Loucy (cell line): ENCODE results near the gene CCDC149.

Experiments
- H2AFZ ChIP-seq: fragments of 200-600 bp; sonication (generic); 2 replicates; pipeline ENCODE4 v1.6.0; 2016; ENCODE audit warnings: antibody characterized with exemption, mild to moderate bottlenecking, low read length, moderate library complexity
- H3F3A ChIP-seq: fragments of 200-600 bp; 2 replicates; pipeline ENCODE4 v1.6.0; 2016; ENCODE audit warnings: antibody characterized with exemption, low read depth, mild to moderate bottlenecking
- H3K27me3 ChIP-seq: fragments of 200-600 bp; sonication (generic); 2 replicates; pipeline ENCODE4 v1.6.1; 2014; ENCODE audit warnings: low read length, mild to moderate bottlenecking; ENCODE audit not compliant: insufficient read depth, poor library complexity, severe bottlenecking
- H3K36me3 ChIP-seq: fragments of 200-600 bp; sonication (generic); 2 replicates; pipeline ENCODE4 v1.6.1; 2016; ENCODE audit warnings: low read length; ENCODE audit not compliant: insufficient read depth
- H3K4me1 ChIP-seq: fragments of 200-600 bp; sonication (generic); 2 replicates; pipeline ENCODE4 v1.5.1; 2014; ENCODE audit warnings: low read length, mild to moderate bottlenecking; ENCODE audit not compliant: insufficient read depth, poor library complexity, severe bottlenecking
- H3K4me2 ChIP-seq: fragments of 200-600 bp; sonication (generic); 2 replicates; pipeline ENCODE4 v1.6.0; 2014; ENCODE audit warnings: antibody characterized with exemption, low read length, low read depth, mild to moderate bottlenecking; ENCODE audit not compliant: poor library complexity, severe bottlenecking
- H3K4me3 ChIP-seq: fragments of 200-600 bp; sonication (generic); 2 replicates; pipeline ENCODE4 v1.5.1; 2014; ENCODE audit warnings: low read length, mild to moderate bottlenecking, mixed read lengths; ENCODE audit not compliant: poor library complexity, severe bottlenecking
- H3K79me2 ChIP-seq: fragments of 200-600 bp; sonication (generic); 2 replicates; pipeline ENCODE4 v1.6.1; 2014; ENCODE audit warnings: low read length; ENCODE audit not compliant: insufficient read depth
- H3K9ac ChIP-seq: fragments of 200-600 bp; sonication (generic); 2 replicates; pipeline ENCODE4 v1.6.0; 2014; ENCODE audit warnings: mild to moderate bottlenecking, low read depth, low read length, moderate library complexity; ENCODE audit not compliant: poor library complexity, severe bottlenecking
- H3K9me2 ChIP-seq: fragments of 200-600 bp; sonication (generic); replicated peaks from 2 replicates; pipeline ENCODE4 v1.6.1; 2016; ENCODE audit warnings: low read depth, low read length, mixed read lengths
- H3K9me3 ChIP-seq: fragments of 200-600 bp; sonication (generic); 2 replicates; pipeline ENCODE4 v1.6.1; 2014; ENCODE audit warnings: mild to moderate bottlenecking, antibody characterized with exemption, low read length, low read depth; ENCODE audit not compliant: insufficient read depth
- H4K20me1 ChIP-seq: fragments of 200-600 bp; sonication (generic); 2 replicates; pipeline ENCODE4 v1.6.0; 2014; ENCODE audit warnings: antibody characterized with exemption, low read length, mild to moderate bottlenecking; ENCODE audit not compliant: insufficient read depth, poor library complexity, severe bottlenecking
- CTCF ChIP-seq: fragments of 200-600 bp; sonication (generic); conservative IDR thresholded peaks from 2 replicates; pipeline ENCODE4 v1.5.1; 2014; ENCODE audit warnings: mild to moderate bottlenecking, antibody characterized with exemption, low read length
- EZH2phosphoT487 ChIP-seq: fragments of 200-600 bp; IDR thresholded peaks from 2 replicates; pipeline ENCODE4 v1.6.1; 2018; ENCODE audit warnings: antibody characterized with exemption, mild to moderate bottlenecking, moderate library complexity, borderline replicate concordance

The CCDC149 gene

GRCh38 chr4:24934311-24934710, 21.5 kb upstream of the CCDC149 start:
- no peak overlapping the region for H2AFZ ChIP-seq
- H3K4me1 ChIP-seq = no peaks in the 10 kb centered on the region
- no peaks in the 10 kb centered on the region for H3K36me3 ChIP-seq
- H4K20me1 ChIP-seq = no peaks in the 10 kb centered on the region
- no peaks in the 10 kb centered on the region for H3F3A ChIP-seq
- no peaks in the 10 kb centered on the region for H3K79me2 ChIP-seq
- TF ChIP-seq CTCF (no peak), EZH2phosphoT487 (no peak)
- no peaks in the 10 kb centered on the region for H3K9me2 ChIP-seq
- no peak overlapping the region for H3K4me3 ChIP-seq
- H3K4me2 ChIP-seq = no peak overlapping the region
- H3K27me3 ChIP-seq = no peaks in the 10 kb centered on the region
- H3K9me3 ChIP-seq = no peaks in the 10 kb centered on the region; the same call in 1 of the 2 replicates
- H3K9ac ChIP-seq = no peak overlapping the region

GRCh38 chr4:24933684-24934275, 20.9 kb upstream of the CCDC149 start:
- H3K27me3 ChIP-seq = no peaks in the 10 kb centered on the region
- H3K79me2 ChIP-seq = no peaks in the 10 kb centered on the region
- no peak for TF ChIP-seq EZH2phosphoT487
- no peak for TF ChIP-seq CTCF
- H4K20me1 ChIP-seq = no peaks in the 10 kb centered on the region
- H3K4me1 ChIP-seq = no peaks in the 10 kb centered on the region
- H3K9ac ChIP-seq = no peak overlapping the region
- no peaks in the 10 kb centered on the region for H3K9me2 ChIP-seq
- H3K4me3 ChIP-seq = no peak overlapping the region
- no peaks in the 10 kb centered on the region for H3K36me3 ChIP-seq
- no peaks in the 10 kb centered on the region; the same call in 1 of the 2 replicates for H3K9me3 ChIP-seq
- H3F3A ChIP-seq = no peaks in the 10 kb centered on the region
- H3K4me2 ChIP-seq = no peak overlapping the region
- H2AFZ ChIP-seq = no peak overlapping the region

GRCh38 chr4:24932515-24933225, 19.8 kb upstream of the CCDC149 start:
- no peak overlapping the region for H3K9ac ChIP-seq
- H3K79me2 ChIP-seq = no peaks in the 10 kb centered on the region
- H4K20me1 ChIP-seq = no peaks in the 10 kb centered on the region
- no peaks in the 10 kb centered on the region for H3F3A ChIP-seq
- no peaks in the 10 kb centered on the region for H3K4me1 ChIP-seq
- H3K4me2 ChIP-seq = no peak overlapping the region
- no peaks in the 10 kb centered on the region; the same call in 1 of the 2 replicates for H3K9me3 ChIP-seq
- TF ChIP-seq EZH2phosphoT487 (no peak), CTCF (no peak)
- no peaks in the 10 kb centered on the region for H3K9me2 ChIP-seq
- H3K27me3 ChIP-seq = no peaks in the 10 kb centered on the region
- no peak overlapping the region for H2AFZ ChIP-seq
- no peaks in the 10 kb centered on the region for H3K36me3 ChIP-seq
- no peak overlapping the region for H3K4me3 ChIP-seq
